MM.1S (cell line): ENCODE data around the gene TBC1D2.

Experiments
- EZH2 ChIP-seq: fragments of 300-600 bp; sonication (generic); optimal IDR thresholded peaks from 2 replicates; pipeline ENCODE3; 2017; ENCODE audit warnings: low read depth, mild to moderate bottlenecking, antibody characterized with exemption, low read length, mixed read lengths
- TF ChIP-seq, protein P1 (sequence below): fragments of 300-600 bp; sonication (generic); IDR thresholded peaks from 2 replicates; pipeline ENCODE4 v1.5.1; 2016; ENCODE audit warnings: antibody characterized with exemption, low read length, mixed read lengths

GRCh38 chr9:98159301-98159700 lies 96.1 kb downstream of the TBC1D2 start:
- TF ChIP-seq, protein P1, sequence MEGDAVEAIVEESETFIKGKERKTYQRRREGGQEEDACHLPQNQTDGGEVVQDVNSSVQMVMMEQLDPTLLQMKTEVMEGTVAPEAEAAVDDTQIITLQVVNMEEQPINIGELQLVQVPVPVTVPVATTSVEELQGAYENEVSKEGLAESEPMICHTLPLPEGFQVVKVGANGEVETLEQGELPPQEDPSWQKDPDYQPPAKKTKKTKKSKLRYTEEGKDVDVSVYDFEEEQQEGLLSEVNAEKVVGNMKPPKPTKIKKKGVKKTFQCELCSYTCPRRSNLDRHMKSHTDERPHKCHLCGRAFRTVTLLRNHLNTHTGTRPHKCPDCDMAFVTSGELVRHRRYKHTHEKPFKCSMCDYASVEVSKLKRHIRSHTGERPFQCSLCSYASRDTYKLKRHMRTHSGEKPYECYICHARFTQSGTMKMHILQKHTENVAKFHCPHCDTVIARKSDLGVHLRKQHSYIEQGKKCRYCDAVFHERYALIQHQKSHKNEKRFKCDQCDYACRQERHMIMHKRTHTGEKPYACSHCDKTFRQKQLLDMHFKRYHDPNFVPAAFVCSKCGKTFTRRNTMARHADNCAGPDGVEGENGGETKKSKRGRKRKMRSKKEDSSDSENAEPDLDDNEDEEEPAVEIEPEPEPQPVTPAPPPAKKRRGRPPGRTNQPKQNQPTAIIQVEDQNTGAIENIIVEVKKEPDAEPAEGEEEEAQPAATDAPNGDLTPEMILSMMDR: no peak
- TF ChIP-seq EZH2: no peak
